Measurements from ENCODE around the gene SLC6A20.
A peak's percentile ranks its signal among the peaks of the same experiment; 100 is the strongest.

The SLC6A20 gene

GRCh38 chr3:45795882-45796765, at the start of gene SLC6A20:
Gene SLC6A20, minus strand, starts transcription at chr3:45796536. Its CDS starts 117 bp downstream, at chr3:45796419.
- Histone ChIP-seq H3K4me1 (ENCODE audit: insufficient read depth, poor library complexity, severe bottlenecking) (no peaks in the 10 kb centered on the region), H3K36me3 (ENCODE audit: low read depth) (no peaks in the 10 kb centered on the region), H3K9me3 (ENCODE audit: severe bottlenecking) (no peaks in the 10 kb centered on the region), H3K27ac (ENCODE audit: poor library complexity, severe bottlenecking) (no peak within 1 kb of the TSS), H3K27me3 (ENCODE audit: insufficient read depth, poor library complexity, severe bottlenecking) (peaks cover 34% of the 10 kb centered on the region), H3K4me3 (ENCODE audit: severe bottlenecking) (peak within 1 kb of the TSS; percentile 25)
- no peak for DNase-seq (ENCODE audit: low spot score)
- peak; percentile 24; the same call in 1 of the 3 replicates for ATAC-seq (ENCODE audit: low read depth)
- TF ChIP-seq CTCF (IDR thresholded peaks at IDR 0.05; ENCODE audit: poor library complexity, severe bottlenecking): no peak

DNA sequence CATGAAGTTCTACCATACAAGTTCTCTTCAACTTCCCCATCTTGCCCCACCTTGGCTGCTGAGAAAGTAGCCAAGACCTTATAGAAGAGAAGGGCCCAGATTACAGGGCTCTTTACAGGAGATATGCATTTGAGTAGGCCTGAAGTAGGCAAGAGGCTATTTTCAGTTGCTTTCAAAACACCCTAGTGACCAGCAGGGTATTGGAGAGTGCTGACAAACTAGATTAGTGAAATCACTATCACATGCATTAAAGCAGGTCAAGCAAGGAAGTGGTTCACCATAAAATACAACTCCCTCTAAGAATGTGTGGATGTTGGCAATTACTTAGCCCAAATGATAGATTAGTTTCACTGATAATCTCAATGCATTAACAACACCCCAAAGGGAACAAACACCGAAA, 48.3 kb upstream of the SLC6A20 start:
- no peak overlapping the region for H3K27ac ChIP-seq (ENCODE audit: poor library complexity, severe bottlenecking)
- ATAC-seq (ENCODE audit: low read depth) (no peak), DNase-seq (ENCODE audit: low spot score) (no peak)
- H3K4me1 ChIP-seq (ENCODE audit: insufficient read depth, poor library complexity, severe bottlenecking): no peaks in the 10 kb centered on the region
- H3K36me3 ChIP-seq (ENCODE audit: low read depth): no peaks in the 10 kb centered on the region
- TF ChIP-seq CTCF (IDR thresholded peaks at IDR 0.05; ENCODE audit: poor library complexity, severe bottlenecking): no peak
- H3K27me3 ChIP-seq (ENCODE audit: insufficient read depth, poor library complexity, severe bottlenecking): peaks cover 30% of the 10 kb centered on the region
- no peak overlapping the region for H3K4me3 ChIP-seq (ENCODE audit: severe bottlenecking)
- no peaks in the 10 kb centered on the region for H3K9me3 ChIP-seq (ENCODE audit: severe bottlenecking)

DNA sequence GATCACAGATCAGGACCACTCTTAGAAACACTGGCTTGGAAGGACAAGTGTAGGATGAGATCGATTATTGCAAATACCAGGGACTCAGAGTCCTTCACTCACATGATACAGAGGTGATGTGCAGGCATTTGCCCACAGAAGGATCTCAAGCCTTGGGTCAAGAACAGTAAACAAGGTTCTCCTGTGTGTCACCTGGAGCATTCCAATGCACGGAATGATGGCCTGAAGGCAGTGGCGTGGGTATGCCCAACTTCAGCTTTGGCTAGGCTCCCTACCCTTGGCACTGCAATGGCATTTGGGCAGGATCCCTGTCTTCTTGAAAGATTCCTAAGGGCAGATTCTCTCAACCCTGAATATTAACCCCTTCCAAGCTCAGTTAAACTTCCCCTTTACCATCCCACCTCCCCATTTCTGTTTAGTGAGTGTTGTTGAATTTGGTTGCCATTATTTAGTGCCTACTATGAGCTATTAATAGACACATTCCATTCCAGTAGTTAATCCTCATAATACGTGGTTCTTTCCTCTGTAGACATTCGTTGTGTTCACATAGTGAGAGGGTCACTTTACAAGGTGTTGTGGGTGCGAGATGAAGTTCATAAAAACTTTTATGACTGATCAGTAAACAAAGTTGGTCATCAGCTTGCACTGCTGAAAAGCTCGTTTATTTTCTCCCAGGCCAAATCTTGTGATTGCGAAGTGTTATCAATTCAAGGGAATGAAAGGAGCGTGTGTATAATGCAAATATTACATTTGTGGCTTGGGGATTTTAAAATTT, 46.7 kb upstream of the SLC6A20 start:
- H3K9me3 ChIP-seq (ENCODE audit: severe bottlenecking): no peaks in the 10 kb centered on the region
- no peak overlapping the region for H3K27ac ChIP-seq (ENCODE audit: poor library complexity, severe bottlenecking)
- DNase-seq (ENCODE audit: low spot score) (no peak), ATAC-seq (ENCODE audit: low read depth) (no peak)
- H3K4me3 ChIP-seq (ENCODE audit: severe bottlenecking): no peak overlapping the region
- no peak for TF ChIP-seq CTCF (IDR thresholded peaks at IDR 0.05; ENCODE audit: poor library complexity, severe bottlenecking)
- H3K27me3 ChIP-seq (ENCODE audit: insufficient read depth, poor library complexity, severe bottlenecking): peaks cover 16% of the 10 kb centered on the region
- no peaks in the 10 kb centered on the region for H3K36me3 ChIP-seq (ENCODE audit: low read depth)
- no peaks in the 10 kb centered on the region for H3K4me1 ChIP-seq (ENCODE audit: insufficient read depth, poor library complexity, severe bottlenecking)

DNA sequence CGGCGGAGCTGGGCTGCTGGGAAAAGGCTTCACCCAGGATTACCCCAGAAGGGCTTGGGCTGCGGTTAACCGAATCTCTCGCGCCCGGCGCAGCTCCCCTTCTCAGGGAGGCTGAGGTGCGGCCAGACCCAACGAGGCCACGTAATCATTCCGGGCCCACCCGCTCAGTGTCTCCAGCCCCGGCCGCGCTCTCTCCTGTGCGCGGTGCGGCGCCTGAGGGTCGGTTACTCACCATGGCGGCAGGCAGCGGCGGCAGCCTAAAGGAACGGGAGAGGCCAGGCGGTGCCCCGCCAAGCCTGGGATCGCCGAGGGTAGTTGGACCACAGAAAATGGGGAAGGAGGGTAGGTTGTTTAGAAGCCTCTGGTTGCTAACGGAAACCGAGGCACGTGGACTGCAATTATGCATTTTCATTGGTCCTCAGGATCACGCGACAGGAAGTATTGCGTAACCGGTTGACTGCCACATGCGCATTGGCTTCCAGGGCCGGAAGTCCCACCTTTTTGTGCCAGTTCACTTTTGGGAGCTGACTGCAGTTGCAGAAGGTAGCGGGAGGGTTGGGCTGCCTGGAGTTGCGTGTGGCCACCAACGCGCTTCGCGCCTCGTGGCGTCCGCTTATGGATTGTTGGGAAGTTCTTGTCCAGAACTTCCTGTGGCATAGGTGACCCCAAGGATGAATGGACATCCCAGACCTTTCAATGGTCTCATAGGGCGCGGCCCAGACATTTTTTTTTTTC, 45.6 kb upstream of the SLC6A20 start, which contains the start of gene LZTFL1:
Gene LZTFL1, minus strand, starts transcription at position 363 of the 735 bp plus-strand sequence. Its CDS starts 128 bp downstream, at position 235.
- H3K9me3 ChIP-seq (ENCODE audit: severe bottlenecking): no peaks in the 10 kb centered on the region
- H3K27me3 ChIP-seq (ENCODE audit: insufficient read depth, poor library complexity, severe bottlenecking): peaks cover 8% of the 10 kb centered on the region
- no peaks in the 10 kb centered on the region for H3K4me1 ChIP-seq (ENCODE audit: insufficient read depth, poor library complexity, severe bottlenecking)
- peaks cover 7% of the 10 kb centered on the region; the same call in 1 of the 2 replicates for H3K36me3 ChIP-seq (ENCODE audit: low read depth)
- TF ChIP-seq CTCF (IDR thresholded peaks at IDR 0.05; ENCODE audit: poor library complexity, severe bottlenecking): no peak
- ATAC-seq (ENCODE audit: low read depth): peak; percentile 86
- H3K27ac ChIP-seq (ENCODE audit: poor library complexity, severe bottlenecking): no peak within 1 kb of the TSS
- peak; percentile 87 for DNase-seq (ENCODE audit: low spot score)
- H3K4me3 ChIP-seq (ENCODE audit: severe bottlenecking): peak within 1 kb of the TSS; percentile 88

Data from RWPE2 (cell line).